ENCODE measurements around the gene AKAP1.

DNA sequence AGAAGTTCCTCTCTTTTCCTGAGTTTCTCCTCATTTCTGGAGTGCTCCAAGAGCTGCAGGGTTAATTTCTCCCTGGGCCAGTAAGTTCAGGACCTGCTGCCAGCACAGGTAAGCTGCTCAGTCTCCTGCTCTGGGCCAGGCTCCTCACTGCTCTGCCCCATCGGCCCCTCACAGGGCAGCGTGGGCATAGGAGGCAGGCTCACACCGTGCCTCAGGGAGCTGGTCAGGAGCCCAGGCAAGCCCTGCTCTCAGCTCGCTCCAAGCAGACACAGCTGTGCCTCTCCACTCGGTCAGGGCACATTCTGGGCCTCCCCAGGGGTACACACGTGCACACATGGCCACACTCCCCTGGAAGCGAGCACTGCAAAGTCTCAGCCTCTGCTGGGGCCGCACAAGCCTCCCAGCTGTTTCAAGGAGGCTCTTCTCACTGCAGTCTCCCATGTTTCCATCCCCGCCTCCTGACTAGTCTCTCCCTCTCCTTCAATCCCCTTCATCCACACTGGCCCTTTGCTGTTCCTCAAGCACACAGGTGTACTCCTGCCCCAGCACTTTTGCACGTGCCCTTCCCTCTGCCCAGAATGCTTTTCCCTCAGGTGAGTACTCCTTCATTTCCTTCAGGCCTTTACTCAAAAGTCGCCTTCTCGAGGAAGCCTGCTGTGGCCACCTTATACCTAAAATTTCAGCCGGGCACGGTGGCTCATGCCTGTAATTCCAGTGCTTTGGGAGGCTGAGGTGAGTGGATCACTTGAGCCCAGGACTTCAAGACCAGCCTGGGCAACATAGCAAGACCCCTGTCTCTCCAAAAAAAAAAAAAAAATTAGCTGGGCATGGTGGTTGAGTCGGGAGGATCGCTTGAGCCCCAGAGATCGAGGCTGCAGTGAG, 53.2 kb downstream of the AKAP1 start:
- TF ChIP-seq NR3C1 (CRISPR knock-in tag; IDR thresholded peaks at IDR 0.05) (no peak), REST (IDR thresholded peaks at IDR 0.05; ENCODE audit: borderline replicate concordance) (no peak), REST (CRISPR knock-in tag; IDR thresholded peaks at IDR 0.05; ENCODE audit: low read depth) (no peak), EP300 (IDR thresholded peaks at IDR 0.05; ENCODE audit: low read length) (no peak), RAD21 (CRISPR knock-in tag; conservative IDR thresholded peaks at IDR 0.05 in 1 of 2, IDR thresholded peaks at IDR 0.05 in 1 of 2) (no peak)

All from K562 (cell line).